ENCODE data around the gene ACTL7A. TPM values are rescaled to one million over a fixed set of nuclear protein-coding genes. Genes with fewer than 3 reads are reported as not detected.

Gene ACTL7A
- total RNA-seq, 1 donor = not detected

GRCh38 chr9:108867829-108868228, 5.8 kb downstream of the ACTL7A start:
- H3K4me3 ChIP-seq (ENCODE audit: low read depth, low read length) = no peak overlapping the region
- no peak for DNase-seq (ENCODE audit: low read depth)
- TF ChIP-seq CTCF (IDR thresholded peaks at IDR 0.05; ENCODE audit: insufficient read depth, low read depth, low read length) = no peak

GRCh38 chr9:108869092-108869725, 7.1 kb downstream of the ACTL7A start:
- peak; percentile 19 for DNase-seq (ENCODE audit: low read depth)
- TF ChIP-seq CTCF (IDR thresholded peaks at IDR 0.05; ENCODE audit: insufficient read depth, low read depth, low read length) = no peak
- no peak overlapping the region for H3K4me3 ChIP-seq (ENCODE audit: low read depth, low read length)

GRCh38 chr9:108874058-108874788, 12.2 kb downstream of the ACTL7A start:
- DNase-seq (ENCODE audit: low read depth) = no peak
- TF ChIP-seq CTCF (IDR thresholded peaks at IDR 0.05; ENCODE audit: insufficient read depth, low read depth, low read length) = no peak
- H3K4me3 ChIP-seq (ENCODE audit: low read depth, low read length) = no peak overlapping the region

- no peak for TF ChIP-seq CTCF (IDR thresholded peaks at IDR 0.05; ENCODE audit: insufficient read depth, low read depth, low read length)
- no peak overlapping the region for H3K4me3 ChIP-seq (ENCODE audit: low read depth, low read length)
- no peak for DNase-seq (ENCODE audit: low read depth)
Observed at GRCh38 chr9:108876425-108876824, 14.4 kb downstream of the ACTL7A start.

- no peak for DNase-seq (ENCODE audit: low read depth)
- no peak overlapping the region for H3K4me3 ChIP-seq (ENCODE audit: low read depth, low read length)
- no peak for TF ChIP-seq CTCF (IDR thresholded peaks at IDR 0.05; ENCODE audit: insufficient read depth, low read depth, low read length)
Observed at GRCh38 chr9:108877524-108877923, 15.5 kb downstream of the ACTL7A start.

GRCh38 chr9:108880738-108881316, 18.8 kb downstream of the ACTL7A start:
- no peak overlapping the region for H3K4me3 ChIP-seq (ENCODE audit: low read depth, low read length)

More at GRCh38 chr9:108880738-108881316, 18.8 kb downstream of the ACTL7A start:
- no peak for TF ChIP-seq CTCF (IDR thresholded peaks at IDR 0.05; ENCODE audit: insufficient read depth, low read depth, low read length)
- no peak for DNase-seq (ENCODE audit: low read depth)

Data from fibroblast of villous mesenchyme (primary cell).